IPS-20b (cell line): ENCODE results near the gene RASL10B.
"Not testable (repeated sequence)": the region's sequence is repeated elsewhere in the genome, so short reads cannot be mapped to it uniquely, and the experiment has no call there.

Experiments used
- H3K27ac ChIP-seq: one replicate; pipeline ENCODE4 v1.5.1; 2013; ENCODE audit warnings: low read length
- H3K27me3 ChIP-seq: 2 replicates; pipeline ENCODE4 v1.6.1; 2013; ENCODE audit warnings: mild to moderate bottlenecking, low read length, inconsistent platforms; ENCODE audit not compliant: insufficient read depth
- H3K36me3 ChIP-seq: 2 replicates; pipeline ENCODE4 v1.6.1; 2013; ENCODE audit warnings: low read depth, mild to moderate bottlenecking, inconsistent platforms, low read length, moderate library complexity; ENCODE audit not compliant: insufficient read depth
- H3K4me1 ChIP-seq: 2 replicates; pipeline ENCODE4 v1.6.1; 2013; ENCODE audit warnings: mild to moderate bottlenecking, control low read depth, inconsistent platforms, low read length, moderate library complexity; ENCODE audit not compliant: insufficient read depth
- H3K4me3 ChIP-seq: 2 replicates; pipeline ENCODE4 v1.5.1; 2013; ENCODE audit warnings: mild to moderate bottlenecking, low read length, inconsistent platforms
- H3K9ac ChIP-seq: 2 replicates; pipeline ENCODE4 v1.6.1; 2013; ENCODE audit warnings: low read depth, mild to moderate bottlenecking, inconsistent platforms, low read length, moderate library complexity
- H3K9me3 ChIP-seq: 2 replicates; pipeline ENCODE4 v1.6.1; 2013; ENCODE audit warnings: mild to moderate bottlenecking, low read depth, low read length, inconsistent platforms; ENCODE audit not compliant: insufficient read depth

The RASL10B gene

DNA sequence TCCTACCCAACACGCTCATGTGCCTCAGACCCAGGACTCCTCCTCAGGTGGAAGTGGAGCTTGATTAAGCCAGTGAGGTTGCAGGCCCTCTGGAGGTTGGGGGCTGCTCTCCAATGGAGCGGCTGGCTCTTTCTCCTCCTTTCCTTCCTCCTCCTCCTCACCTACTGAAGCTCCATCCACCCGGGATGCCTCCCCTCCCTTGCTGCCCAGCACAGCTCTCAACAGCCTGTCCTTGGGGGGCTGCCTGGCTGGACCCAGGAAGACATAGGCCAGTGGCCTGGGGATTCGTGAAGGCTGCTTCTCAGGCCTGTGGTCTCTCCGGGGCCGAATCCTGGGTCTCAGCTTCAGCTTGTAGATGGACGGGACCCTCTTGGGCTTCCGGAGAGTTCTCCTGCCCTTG lies 13.4 kb downstream of the RASL10B start:
- Histone ChIP-seq H3K27me3 (peaks cover 59% of the 10 kb centered on the region), H3K27ac (no peak overlapping the region), H3K9ac (no peak overlapping the region), H3K9me3 (peaks cover 8% of the 10 kb centered on the region; the same call in 1 of the 2 replicates), H3K36me3 (no peaks in the 10 kb centered on the region), H3K4me1 (no peaks in the 10 kb centered on the region), H3K4me3 (no peak overlapping the region)

GRCh38 chr17:35745246-35745645 lies 13.8 kb downstream of the RASL10B start:
- Histone ChIP-seq H3K9ac (no peak overlapping the region), H3K9me3 (peaks cover 8% of the 10 kb centered on the region; the same call in 1 of the 2 replicates), H3K36me3 (no peaks in the 10 kb centered on the region), H3K27ac (no peak overlapping the region), H3K4me1 (no peaks in the 10 kb centered on the region), H3K27me3 (peaks cover 59% of the 10 kb centered on the region), H3K4me3 (no peak overlapping the region)

DNA sequence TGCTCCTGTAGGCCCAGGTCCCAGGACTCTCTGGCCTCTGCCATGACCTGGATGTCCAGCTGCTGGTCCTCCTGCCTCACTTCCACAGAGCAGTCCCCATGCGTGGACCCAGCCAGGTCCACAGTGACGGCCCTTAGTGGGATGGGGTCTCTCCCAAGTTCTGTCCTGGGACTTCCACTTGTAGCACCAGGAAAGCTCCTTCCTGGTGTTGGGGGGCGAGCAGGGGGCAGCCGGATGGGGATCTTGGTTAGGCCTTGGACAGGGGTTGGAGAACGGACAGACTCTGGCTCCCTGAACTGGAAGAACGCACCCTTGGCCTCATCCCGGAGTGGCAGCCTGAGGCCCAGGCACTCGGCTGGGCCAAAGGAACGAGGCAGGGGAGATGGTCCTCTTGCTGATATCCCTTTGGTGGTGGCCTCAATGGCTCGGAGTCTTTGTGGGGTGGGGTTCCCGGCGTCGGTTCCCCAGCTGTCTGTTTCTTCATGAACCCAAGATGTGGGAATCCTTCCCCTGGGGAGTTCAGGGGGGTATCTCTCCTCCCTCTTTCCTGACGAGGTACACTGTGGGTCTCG lies 14.4 kb downstream of the RASL10B start:
- Histone ChIP-seq H3K27me3 (peaks cover 59% of the 10 kb centered on the region), H3K9me3 (peaks cover 2% of the 10 kb centered on the region; the same call in 1 of the 2 replicates), H3K9ac (no peak overlapping the region), H3K27ac (no peak overlapping the region), H3K36me3 (no peaks in the 10 kb centered on the region), H3K4me3 (no peak overlapping the region), H3K4me1 (no peaks in the 10 kb centered on the region)

DNA sequence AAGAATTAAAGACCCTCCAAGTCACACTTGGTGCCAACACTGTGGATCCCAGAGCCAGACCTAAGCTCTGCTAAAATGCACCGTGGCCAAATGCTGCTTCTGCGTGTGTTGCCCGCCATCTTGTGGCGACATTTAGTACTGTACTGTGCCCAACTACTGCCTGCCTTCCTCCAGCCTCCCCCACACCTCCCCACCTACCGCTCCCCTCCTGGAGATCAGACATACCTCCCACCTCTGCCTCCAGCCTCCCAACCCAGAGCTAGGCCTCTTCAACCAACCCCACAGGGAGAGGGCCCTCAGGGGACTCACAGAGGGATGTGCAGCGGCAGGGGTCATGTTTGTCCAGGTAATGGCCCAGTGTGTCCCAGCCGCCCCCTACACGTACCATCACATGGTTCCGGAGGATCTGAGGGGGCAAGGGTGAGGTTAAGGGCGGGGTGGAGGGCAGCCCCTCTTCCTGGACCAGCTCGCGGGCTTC lies 16.1 kb downstream of the RASL10B start:
- peaks cover 45% of the 10 kb centered on the region for H3K27me3 ChIP-seq
- H3K4me1 ChIP-seq: no peaks in the 10 kb centered on the region
- no peak overlapping the region for H3K4me3 ChIP-seq
- no peaks in the 10 kb centered on the region for H3K9me3 ChIP-seq
- H3K9ac ChIP-seq: no peak overlapping the region
- no peaks in the 10 kb centered on the region for H3K36me3 ChIP-seq
- H3K27ac ChIP-seq: no peak overlapping the region

DNA sequence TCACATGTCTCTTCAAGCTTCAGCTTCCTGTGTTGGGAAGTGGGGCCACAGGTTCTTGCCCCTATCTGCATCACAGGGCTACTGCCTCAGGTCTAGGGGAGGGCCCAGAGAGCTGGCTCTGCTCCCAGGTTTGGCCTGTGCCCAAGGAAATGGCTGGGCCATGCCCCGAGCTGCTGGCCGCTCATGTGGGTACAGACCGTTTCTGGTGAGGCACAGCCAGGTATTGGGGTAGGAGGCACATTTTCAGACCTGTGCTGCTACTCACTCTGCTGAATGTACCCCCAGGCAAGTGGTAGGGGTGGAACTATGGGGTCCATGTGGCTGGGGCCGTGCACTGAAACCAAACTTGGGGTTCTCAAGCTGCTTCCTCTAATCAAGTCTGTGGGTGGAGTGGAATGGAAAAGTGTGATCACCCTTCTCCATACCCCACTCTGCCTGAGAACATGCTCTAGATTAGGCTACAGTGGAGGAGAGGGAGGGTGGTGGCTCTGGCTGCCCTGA lies 17.0 kb downstream of the RASL10B start:
- Histone ChIP-seq H3K4me3 (no peak overlapping the region), H3K36me3 (no peaks in the 10 kb centered on the region), H3K9me3 (no peaks in the 10 kb centered on the region), H3K27me3 (peaks cover 37% of the 10 kb centered on the region), H3K9ac (no peak overlapping the region), H3K4me1 (no peaks in the 10 kb centered on the region), H3K27ac (no peak overlapping the region)

DNA sequence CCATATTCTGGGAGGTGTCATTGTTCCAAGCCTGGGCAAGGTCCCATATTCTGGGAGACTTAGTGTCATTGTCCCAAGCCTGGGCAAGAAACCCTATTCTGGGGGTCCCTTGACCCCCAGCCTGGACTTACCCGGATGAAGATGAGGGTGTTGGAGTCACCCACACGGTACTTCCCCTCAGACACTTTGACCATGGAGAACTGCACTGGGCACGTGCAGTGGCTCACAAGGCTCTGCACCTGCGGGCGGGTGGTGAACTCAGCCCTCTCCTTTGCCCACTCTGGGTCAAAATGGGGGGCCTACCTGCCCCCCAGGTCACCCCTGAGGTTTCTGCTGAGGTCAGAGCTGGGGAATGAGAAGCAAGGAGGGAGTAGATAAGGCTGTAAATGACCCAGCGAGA lies 17.5 kb downstream of the RASL10B start:
- H3K27ac ChIP-seq: no peak overlapping the region
- H3K9me3 ChIP-seq: no peaks in the 10 kb centered on the region
- H3K27me3 ChIP-seq: peaks cover 31% of the 10 kb centered on the region
- H3K9ac ChIP-seq: no peak overlapping the region
- no peaks in the 10 kb centered on the region for H3K36me3 ChIP-seq
- no peaks in the 10 kb centered on the region for H3K4me1 ChIP-seq
- no peak overlapping the region for H3K4me3 ChIP-seq

- Histone ChIP-seq H3K9ac (peak overlapping the region; percentile 33; the same call in 1 of the 2 replicates), H3K36me3 (no peaks in the 10 kb centered on the region), H3K4me1 (no peaks in the 10 kb centered on the region), H3K4me3 (peak overlapping the region; percentile 56; the same call in 1 of the 2 replicates), H3K9me3 (no peaks in the 10 kb centered on the region), H3K27ac (no peak overlapping the region), H3K27me3 (peaks cover 31% of the 10 kb centered on the region)
These were observed 18.3 kb downstream of the RASL10B start for GRCh38 chr17:35749560-35750412.

- H3K4me1 ChIP-seq: no peaks in the 10 kb centered on the region
- H3K9me3 ChIP-seq: no peaks in the 10 kb centered on the region
- peak overlapping the region; percentile 33; the same call in 1 of the 2 replicates for H3K9ac ChIP-seq
- H3K4me3 ChIP-seq: peak overlapping the region; percentile 56; the same call in 1 of the 2 replicates
- H3K27me3 ChIP-seq: peaks cover 31% of the 10 kb centered on the region
- no peak overlapping the region for H3K27ac ChIP-seq
- no peaks in the 10 kb centered on the region for H3K36me3 ChIP-seq
These were observed 19.3 kb downstream of the RASL10B start for GRCh38 chr17:35750526-35751395.

DNA sequence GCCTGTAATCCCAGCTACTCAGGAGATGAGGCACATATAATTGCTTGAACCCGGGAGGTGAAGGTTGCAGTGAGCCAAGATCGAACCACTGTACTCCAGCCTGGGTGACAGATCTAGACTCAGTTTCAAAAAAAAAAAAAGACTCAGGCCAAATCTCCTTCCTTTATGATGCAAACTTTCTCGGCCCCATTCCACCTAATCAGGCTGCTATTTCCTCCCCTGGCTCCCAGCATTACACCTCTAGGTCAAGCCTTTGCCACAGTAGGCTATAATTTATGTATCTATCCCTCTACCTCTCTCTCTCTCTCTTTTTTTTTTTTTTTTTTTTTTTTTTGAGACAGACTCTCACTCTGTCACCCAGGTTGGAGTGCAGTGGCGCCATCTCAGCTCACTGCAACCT lies 20.1 kb downstream of the RASL10B start:
- H3K4me1 ChIP-seq: not testable (repeated sequence)

DNA sequence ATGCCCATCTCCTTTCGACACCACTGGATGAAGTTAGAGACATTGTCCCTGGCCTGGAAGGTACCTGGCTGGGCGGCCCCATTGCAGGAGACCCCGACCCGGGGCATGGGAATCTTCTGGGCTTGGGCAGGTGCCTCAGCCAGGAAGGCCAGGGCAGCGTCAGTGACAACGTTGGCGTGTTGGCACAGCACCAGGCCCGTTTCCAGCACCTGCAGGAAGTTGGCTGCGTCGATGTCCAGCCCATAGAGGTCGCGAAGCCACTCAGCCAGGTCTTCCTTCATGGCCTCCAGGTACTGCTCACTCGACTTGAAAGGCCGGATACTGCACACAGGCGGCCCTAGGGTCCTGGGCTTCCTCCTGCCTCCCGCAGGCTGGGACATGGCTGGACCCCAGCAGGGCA lies 21.0 kb downstream of the RASL10B start:
- Histone ChIP-seq H3K9ac (no peak overlapping the region), H3K27me3 (peaks cover 31% of the 10 kb centered on the region), H3K27ac (no peak overlapping the region), H3K4me3 (no peak overlapping the region), H3K4me1 (no peaks in the 10 kb centered on the region), H3K9me3 (no peaks in the 10 kb centered on the region), H3K36me3 (no peaks in the 10 kb centered on the region)

More for the DNA sequence above, 20.1 kb downstream of the RASL10B start:
- not testable (repeated sequence) for H3K4me3 ChIP-seq, H3K9me3 ChIP-seq, H3K9ac ChIP-seq, H3K36me3 ChIP-seq, H3K27ac ChIP-seq
- H3K27me3 ChIP-seq: peaks cover 31% of the 10 kb centered on the region
